GM21367 (cell line): ENCODE data around the gene ZP1.
"Not testable (repeated sequence)": the region's sequence is repeated elsewhere in the genome, so short reads cannot be mapped to it uniquely, and the experiment has no call there.

Experiments
- ATAC-seq: cut with Tn5 transposase; IDR thresholded peaks from one replicate; pipeline ENCODE4 v1.9.1; 2021; ENCODE audit not compliant: unreplicated experiment

The ZP1 gene

DNA sequence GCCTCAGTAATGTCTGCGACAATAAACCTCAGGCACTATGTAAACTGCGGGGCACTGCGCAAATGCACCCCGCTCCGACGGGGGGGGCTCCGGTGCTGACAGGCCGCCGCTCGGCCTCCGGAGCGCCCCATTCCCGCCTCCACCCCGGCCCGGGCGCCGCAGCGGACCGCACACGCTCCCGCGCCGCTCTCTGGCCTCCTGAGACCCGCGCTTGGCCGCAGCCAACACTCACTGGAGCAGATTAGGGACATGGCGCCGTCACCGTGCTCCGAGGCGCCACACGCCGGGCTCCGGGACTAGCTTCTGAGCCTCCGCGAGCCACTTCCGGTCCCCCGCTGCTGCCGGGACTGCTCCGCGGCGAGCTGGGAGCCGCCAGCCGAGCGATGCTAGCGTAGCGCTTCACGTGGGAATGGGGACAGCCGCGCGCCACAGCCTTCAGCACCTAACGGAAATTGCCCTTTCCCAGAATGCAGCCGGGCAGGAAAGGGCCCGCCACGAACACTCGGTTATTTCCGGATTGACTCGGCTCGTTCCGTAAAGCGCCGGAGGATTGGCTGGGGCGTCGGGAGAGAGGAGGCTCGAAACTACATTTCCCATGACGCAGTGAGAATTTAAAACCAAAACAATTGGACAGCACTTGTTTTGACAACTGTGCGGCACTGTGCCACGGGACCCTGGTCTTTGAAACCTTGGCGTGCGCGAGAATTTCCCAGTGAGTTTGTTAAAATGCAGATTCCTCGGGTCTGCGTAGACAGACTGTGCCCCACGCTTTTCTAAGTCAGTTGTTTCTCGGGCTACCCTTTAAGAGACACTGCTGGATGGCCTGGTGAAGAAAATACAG is 39.0 kb downstream of the ZP1 start, which contains the start of gene PRPF19:
Gene PRPF19, minus strand, starts transcription at position 454 of the 841 bp plus-strand sequence. Its CDS starts 203 bp downstream, at position 251.
- ATAC-seq: peak; percentile 71

DNA sequence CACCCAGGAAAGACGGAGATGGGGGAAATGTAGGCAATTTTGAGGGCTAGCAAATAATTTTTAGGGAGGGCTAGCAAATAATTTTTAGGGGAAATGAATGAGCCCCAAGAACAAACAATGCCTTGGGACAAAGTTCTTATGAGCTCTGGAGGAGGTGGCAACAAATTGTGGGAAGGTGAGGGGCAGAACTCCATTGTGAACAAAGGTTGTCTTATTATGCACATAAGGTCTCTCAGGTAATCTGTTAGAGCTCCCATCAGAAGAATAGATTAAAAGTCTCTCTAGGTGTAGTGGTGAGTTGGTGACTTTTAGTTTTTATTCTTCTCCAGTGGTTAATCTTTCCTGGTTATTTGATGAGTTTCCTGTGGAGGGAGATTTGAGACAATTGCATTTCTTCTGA is 41.5 kb downstream of the ZP1 start:
- ATAC-seq: no peak

DNA sequence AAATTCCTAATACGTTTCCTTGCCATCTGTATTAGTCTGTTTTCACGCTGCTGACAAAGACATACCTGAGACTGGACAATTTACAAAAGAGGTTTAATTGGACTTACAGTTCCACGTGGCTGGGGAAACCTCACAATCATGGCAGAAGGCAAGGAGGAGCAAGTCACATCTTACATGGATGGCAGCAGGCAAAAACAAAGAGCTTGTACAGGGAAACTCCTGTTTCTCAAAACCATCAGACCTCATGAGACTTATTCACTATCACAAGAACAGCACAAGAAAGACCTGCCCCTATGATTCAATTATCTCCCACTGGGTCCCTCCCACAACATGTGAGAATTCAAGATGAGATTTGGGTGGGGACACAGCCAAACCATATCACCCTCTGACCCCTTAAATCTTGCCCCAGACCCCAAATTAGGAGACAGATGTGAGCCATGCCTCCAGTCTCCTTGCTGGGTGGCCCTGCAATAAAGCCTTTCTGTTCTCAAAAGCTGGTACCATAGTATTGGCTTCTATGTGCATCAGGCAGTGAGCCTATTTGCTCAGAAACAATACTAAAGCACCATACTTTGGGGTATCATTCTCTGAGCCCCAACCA is 42.4 kb downstream of the ZP1 start:
- not testable (repeated sequence) for ATAC-seq

DNA sequence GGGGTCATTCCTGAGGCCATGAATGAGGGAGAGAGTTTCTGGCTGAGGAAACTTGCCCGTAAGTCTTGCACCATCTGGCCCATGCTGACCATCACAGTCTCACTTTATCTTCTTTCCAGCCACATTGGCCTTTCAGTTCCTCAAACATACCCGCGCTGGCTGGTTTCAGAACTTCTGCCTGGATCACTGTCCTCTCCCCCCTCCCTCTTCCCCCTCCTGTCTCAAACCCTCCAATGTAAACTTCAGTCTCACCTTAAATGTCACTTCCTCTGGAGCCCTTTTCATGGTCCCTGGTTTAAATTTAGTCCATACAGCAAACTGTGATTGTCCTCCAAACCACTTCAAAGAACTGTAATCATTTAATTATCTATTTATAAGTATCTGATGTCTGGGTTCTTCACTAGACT is 42.9 kb downstream of the ZP1 start:
- peak; percentile 29 for ATAC-seq

DNA sequence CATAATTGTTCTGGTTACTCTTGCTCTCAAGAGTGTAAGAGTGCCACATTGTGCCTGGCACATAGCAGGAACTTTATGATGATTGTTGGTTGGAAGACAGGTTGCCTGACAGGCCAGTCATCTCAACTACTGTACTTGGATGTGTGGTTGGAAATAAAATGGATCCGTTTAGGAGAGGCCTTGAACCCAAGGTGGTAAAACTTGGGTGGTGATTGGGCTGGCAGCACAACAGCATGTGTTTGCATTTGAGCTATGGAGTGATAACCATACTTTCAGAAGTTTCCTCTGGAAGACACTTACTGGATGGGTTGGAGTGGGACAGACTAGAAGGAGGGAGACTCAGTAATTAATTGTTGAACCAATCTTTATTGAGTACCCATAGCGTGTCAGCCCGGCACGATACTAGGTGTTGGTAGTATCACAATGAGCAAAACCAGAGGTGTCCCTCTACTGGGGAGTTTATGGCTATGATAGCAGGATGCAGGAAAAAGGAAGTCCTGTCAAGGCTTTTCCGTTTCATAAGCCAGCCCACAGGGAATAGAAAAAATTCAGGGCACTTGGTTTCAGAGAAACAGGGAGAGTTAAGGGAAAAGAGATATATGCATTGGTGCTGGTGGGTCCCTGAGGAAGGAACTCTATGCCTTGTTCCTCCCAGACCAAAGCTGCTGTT is 43.5 kb downstream of the ZP1 start:
- ATAC-seq: no peak

DNA sequence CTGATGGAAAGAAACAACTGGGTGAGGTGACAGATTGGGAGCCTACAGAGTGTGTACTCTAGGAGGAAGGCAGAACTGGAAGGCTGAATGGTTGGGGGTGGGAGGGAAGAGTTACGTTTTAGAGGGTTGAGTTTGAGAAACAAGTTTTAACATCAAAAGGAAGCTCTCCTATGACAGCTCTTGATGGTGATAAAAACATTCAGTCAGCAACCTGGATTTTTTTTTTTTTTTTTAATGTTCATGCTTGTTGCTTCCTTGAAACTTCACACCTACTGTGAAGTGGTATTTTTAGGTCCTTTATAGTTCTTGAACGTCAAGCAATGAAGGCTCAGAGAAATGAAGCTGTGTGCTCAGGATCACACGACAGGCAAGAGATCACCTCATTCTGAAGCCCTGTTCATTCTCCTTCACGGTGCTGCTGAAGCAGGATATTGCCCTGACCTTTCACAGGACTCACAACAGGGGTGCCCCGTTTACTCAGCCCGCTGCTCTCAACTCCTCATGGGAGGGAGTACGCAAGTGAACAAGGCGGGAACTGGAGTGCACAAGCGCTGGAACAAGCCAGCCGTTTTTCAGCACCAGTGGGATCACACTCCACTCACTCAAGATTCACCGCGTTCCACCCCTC is 45.0 kb downstream of the ZP1 start:
- ATAC-seq: no peak

DNA sequence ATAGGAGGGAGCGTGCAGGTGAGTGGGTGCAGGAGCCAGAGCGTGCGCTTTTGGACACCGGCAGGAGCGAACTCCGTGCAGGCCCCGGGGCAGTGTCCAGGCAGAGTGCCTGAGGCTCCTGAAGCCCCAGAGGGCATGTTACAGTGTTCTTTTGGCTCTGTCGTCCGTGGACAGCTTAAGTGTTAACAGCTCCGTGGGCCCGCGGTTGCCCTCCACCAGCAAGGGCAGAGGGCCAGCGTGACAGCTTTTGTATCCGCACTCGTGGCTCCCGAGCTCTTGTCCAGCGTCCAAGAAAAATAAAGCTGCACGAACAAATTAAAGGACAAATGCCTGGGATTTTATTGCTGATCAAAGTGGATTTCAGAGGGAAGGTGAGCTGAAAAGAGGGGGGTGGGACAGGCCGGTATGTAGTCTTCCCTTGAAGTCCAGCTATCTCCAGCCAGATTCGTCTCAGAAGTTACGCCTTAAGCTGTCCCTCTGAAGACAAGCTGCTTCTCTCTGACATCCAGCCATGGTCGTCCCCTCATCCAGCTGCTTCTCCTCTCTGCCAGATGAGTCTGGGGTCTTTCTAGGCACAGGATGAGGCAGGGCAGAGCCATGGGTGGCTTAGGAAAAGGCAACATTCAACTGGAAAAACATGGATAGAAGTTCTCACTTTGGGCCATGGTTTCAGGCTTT is 45.6 kb downstream of the ZP1 start:
- ATAC-seq: no peak

DNA sequence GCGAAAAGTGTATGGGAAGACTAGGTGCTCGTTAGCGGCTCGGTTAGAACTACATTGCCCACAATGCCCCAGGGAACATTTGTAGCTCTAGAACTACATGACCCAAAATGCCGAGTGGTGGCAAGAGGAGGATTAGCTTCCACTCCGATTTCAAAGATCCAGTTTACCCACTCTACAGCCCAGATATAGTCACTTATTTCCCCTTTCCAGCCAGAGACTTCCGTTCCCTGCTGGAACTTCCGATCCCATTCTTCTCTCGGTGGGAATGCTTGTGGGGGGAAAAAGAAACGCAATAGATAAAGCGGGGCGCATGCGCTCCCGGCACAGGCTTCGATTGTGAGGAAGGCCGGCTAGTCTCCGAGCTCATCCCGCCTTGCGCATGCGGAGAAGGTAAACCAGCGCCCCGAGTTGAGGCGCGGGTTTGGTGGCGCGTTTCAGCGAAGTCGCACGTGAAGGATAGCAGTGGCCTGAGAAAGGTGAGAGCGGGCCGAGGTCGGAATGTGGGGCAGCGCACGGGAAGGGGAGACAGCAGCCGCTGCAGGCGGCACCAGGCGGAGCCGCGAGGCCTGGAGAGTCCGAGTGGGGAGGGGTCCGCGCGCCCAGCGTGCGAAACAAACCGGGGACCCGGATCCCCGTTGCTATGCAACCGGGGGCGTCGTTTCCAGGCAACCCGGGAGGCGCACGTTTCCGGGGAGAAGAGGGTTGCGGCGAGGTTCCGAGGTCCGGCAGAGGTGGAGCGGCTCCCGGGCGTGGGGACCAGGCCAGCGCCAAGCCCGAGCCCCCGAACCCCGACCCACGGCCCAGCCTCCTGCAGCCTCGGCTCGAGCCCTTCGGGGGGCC is 46.7 kb downstream of the ZP1 start, which contains the start of gene TMEM109:
Gene TMEM109, plus strand, starts transcription at position 366 of the 840 bp plus-strand sequence. CDS start 5,536 bp downstream, outside the sequence.
- peak; percentile 36 for ATAC-seq

DNA sequence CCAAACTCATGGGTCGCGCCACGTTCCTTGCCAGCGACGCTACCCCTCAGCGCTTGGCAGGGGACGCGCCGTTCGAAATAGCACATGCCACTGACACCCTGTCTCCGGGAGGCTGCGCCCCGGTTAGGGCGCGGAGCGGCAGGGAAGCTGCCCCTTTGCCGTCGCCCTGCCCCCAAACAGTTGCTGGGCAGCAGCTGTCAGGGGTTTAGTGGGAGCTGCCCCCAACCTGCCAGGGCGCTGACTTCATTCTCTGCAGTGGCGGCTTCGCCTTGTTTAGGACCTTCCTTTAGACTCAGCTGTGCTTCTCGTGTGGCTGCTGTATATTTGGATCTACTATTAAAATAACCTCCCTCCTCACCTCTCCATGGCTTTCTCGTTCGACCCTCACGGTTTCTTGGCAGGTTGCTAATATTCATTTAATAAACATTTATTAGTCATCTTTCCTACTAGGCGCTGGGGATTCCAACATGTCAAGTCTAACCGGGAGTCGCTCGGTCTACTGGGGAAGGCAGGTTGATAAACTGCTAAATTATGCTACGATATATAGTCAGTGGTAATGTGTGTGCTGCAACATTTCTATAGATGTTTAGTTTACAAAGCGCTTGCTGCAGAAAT is 47.4 kb downstream of the ZP1 start:
- ATAC-seq: no peak

DNA sequence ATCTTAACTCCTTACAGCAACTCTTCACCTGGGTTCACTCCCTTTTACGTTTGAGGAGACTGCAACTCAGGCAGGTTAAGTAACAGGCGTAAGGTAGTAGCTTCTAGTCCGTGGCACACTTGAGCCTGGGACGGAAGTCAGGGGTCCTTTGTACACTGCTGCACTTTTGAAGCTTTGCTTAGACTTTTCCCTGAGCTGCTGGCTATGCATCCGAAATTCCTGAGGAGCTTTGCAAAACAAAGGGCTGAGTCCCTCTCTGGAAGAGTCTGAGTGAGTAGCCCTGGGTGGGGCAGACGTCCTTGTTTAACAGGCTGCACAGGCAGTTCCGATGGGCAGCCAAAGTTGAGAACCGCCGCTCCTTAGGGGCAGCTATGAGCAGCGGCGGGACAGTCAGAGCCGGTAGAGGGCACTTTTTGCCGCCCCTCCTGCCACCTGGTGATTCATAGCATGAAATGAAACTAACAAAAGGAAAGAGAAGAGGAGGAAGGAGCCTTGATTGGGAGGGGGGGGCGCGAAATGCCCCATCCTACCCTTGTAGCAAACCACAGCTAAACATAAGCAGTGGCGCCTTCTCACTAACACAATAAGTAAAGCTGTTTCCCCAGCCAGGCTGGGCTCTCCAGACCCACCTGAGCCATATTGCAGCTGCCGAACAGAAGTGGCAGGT is 48.0 kb downstream of the ZP1 start:
- ATAC-seq: no peak

DNA sequence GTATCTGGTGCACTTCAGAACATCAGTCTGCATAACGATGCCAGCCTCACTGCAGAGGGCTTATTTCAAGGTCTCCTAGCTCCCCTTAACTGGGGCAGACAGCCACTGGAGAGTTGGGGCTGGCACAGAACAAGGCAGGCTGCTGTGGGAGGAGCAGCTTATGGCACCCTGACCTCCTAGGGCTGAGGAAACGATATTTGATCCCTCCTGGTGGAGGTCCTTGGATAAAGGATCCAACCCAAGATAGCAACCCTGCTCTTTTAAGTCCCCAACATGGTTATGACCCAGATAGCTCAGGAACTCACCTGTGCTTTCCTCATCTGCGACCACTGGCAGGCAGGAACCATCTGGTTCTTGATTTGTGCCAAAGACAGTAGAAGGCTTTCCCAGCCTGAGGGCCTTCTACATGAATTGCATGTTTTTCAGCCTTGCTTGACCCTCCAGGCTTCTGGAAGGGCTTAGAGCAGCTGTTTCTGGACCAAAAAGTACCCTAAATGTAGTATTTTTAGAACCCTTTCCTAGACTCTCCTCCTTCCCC is 49.4 kb downstream of the ZP1 start:
- no peak for ATAC-seq

DNA sequence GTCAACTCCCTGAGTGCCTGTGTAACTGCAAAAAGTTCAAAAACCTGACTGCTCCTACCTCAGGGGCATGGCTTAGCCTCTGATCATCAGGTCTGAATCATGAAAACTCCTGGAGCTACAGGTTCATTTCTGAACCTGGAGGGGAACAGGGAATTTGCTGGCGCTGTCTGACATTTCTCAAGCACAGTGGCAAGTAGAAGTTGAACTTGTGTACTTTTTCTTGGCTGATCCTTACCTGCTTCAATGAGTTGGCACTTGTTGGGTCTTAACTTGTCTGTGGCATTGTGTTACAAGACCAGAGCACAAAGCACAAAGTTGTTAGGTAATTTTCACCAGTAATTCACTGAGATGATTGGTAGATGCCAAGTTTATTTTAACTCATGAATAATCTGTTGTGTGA is 49.9 kb downstream of the ZP1 start:
- no peak for ATAC-seq

DNA sequence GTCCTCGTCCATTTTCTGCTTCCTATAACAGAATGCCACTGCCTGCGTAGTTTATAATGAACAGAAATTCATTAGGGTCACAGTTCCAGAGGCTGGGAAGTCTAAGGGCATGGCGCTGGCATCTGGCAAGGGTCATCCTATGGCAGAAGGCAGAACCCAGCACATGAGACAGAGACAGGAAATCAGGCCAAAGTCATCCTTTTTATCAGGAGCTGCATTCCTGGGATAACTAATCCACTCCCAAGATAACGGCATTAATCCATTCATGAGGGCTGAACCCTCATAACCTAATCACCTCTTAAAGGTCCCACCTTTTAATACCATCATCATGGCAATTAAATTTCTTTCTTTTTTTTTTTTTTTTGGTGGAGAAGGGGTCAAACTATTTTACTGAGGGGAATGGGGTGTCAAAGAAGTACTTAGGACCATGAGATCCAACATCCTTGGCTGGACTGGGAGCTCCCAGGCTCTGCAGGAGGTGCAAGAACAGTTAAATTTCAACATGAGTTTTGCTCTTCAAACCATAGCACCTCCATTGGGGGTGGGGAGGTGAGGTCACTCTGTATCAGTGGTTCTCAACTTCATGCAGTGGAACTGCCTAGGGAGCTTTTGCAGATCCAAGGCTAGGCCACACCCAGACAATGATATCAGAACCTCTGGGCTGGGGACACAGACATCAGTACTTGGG is 51.1 kb downstream of the ZP1 start:
- no peak for ATAC-seq

DNA sequence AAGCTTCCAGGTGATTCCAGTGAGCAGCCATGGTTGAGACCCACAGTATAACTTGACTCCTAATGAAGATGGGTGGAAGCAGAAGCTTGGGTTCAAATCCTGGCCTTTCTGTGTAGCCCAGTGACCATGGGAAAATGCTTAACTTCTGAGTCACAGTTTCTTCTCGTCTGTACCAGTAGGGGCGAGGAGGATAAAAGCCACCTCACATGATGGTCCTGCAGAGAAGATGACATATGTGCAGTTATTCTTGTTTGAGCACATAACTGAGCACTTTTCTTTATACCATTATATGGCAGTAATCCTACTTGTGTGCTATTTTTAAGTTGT is 51.6 kb downstream of the ZP1 start:
- no peak for ATAC-seq

DNA sequence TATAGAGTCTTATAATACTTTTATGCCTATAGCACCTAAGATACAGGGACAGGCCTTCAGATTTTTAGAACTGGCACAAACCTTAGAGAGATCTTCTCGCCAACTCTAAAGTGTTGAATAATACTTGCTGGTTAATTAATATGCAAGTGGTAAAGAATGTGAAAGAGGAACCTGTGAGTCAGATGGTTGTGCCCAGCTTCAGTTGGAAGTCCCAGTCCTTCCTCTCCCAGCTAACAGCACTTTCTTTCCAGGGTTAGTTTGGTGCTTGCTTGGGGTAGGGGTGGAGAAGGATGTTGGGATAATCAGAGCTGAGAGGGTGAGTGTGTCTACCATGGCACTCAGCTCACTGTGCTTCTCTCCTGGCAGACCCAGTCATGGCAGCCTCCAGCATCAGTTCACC is 52.0 kb downstream of the ZP1 start:
- ATAC-seq: no peak

DNA sequence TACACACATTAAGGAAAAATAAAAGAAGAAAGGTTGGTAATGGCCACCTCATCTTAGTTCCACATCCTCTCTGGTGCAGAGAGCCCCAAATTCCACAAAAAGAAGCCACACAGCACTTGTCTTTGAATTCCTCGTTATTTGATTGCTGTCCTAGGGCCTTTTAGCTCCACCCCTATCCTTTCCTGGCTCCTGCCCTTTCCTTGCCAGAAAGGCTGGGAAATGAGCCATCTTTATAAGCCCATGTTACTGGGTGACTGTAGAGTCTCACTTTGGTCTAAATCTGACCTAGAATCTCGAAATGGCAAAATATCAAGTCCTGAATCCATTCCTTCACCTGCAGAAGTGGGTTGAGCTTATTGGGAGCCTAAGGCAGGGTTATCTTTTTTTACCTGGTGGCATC is 52.6 kb downstream of the ZP1 start:
- ATAC-seq: no peak

DNA sequence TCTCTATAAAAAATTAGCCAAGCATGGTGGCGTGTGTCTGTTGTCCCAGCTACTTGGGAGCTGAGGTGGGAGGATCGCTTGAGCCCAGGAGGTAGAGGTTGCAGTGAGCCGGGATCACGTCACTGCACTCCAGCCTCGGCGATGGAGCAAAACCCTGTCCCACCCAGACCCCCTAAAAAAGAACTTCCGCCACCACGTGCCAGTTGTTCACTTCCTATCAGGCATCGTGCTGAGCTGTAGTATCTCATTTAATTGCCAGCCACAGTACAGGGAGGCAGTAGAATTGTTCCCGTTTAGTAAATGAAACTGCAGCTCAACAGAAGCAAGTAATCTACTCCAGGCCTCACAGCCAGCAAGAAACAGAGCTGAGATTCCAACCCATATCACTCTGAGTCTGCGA is 53.9 kb downstream of the ZP1 start:
- no peak for ATAC-seq

DNA sequence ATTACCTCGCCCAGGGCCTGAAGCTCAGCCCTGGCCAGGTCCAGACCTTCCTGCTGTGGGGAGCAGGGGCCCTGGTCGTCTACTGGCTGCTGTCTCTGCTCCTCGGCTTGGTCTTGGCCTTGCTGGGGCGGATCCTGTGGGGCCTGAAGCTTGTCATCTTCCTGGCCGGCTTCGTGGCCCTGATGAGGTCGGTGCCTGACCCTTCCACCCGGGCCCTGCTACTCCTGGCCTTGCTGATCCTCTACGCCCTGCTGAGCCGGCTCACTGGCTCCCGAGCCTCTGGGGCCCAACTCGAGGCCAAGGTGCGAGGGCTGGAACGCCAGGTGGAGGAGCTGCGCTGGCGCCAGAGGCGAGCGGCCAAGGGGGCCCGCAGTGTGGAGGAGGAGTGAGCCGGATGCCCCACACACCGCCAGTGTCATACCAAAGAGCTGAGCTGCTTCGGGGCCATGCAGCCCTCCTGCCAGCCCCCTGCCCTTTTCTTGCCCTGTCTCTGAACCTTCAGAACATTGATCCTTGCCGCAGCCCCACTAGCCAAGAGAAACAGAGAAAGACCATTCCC is 54.5 kb downstream of the ZP1 start:
- no peak for ATAC-seq
